Hematopoietic multipotent progenitor cell treated with erythropoietin and hydrocortisone succinate and interleukin-3 and kit ligand, for 15 days (in vitro differentiated cells): ENCODE data around the gene TBC1D19.

Experiments used
- DNase-seq: peaks from one replicate; pipeline ENCODE4 v3.0.0-alpha.2; 2015; ENCODE audit warnings: low spot score

TBC1D19 gene

DNA sequence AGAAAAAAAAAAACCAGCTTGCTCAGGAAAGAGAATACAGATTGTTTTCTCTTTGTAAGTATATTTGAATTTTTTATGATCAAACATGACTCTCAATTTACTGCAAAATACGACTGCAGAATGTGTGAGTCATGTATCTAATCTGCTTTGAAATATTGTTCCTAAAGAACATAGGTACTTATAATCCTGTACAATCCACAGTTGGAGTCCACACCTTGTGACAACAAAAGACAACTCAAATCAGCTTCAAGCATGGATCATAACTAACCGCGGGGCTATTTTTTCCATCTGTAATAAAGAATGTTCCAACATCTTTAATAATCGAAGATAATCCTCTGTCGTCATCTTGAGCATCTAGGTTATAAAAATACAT lies 198.9 kb downstream of the TBC1D19 start:
- DNase-seq = no peak

DNA sequence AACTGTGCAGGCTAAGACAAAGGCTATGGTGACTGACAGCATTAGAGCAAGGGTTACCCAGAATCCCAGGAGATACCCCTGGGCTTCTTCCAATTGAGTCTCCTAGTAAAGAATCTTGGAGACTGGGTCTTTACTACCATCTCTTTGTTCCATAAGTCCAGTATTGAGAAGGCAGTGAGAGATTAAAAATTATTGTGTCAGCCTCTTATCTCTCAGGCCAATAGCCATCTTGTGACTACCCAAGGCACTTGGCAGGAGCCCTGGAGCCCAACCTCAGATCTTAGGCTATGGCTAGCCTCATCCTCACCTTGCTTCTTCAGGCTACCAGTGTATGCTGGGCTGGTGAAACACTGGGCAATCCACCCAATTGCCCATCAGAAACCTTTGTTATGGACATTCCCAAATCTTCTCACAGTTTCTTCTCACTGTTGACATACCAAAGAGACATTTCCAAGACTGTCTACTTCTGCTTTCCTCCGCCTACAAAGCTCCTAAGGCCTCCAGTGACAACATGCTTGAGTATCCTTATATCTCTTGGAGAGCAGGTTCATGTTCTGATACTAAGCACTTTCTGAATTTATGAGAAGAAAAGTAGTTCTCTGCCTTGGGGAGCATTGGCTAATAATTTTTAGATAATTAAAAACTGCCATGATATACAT lies 200.5 kb downstream of the TBC1D19 start:
- no peak for DNase-seq

DNA sequence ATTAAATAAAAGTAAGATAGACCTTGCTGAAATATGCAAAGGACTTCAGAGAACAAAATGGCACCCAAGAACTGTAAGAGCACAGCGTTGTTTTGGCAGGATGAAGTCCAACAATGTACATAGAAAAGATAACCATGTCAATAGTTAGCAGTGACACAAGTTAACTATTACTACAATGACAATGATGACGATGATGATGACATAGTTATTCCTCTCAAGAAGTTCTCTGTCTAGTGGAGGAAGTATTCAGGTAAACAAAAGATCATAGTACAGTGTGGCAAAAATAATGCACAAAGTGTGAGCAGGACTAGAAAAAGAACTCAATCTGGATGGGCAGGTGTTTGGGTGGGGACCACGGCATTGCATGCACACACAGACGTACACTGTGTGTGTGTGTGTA lies 201.4 kb downstream of the TBC1D19 start:
- DNase-seq = no peak

DNA sequence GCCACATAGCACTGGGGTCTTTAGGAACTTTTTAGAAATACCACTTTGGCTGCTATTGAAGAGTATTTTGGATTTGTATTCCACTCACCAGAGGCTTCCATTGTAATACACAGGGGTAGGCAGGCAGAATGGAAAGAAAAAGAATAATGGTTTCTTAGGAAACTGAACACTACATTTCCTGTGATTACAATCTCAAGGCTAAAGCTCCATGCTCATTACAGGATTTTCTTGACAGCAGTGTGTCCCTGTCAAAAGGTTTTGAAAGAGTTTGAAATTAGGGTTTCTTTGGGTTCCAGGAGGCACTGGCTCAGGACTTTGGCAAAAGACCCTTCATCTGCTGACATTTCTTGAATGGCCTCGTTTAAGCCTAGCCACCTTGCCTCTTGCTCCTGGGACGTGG lies 201.9 kb downstream of the TBC1D19 start:
- DNase-seq = no peak

DNA sequence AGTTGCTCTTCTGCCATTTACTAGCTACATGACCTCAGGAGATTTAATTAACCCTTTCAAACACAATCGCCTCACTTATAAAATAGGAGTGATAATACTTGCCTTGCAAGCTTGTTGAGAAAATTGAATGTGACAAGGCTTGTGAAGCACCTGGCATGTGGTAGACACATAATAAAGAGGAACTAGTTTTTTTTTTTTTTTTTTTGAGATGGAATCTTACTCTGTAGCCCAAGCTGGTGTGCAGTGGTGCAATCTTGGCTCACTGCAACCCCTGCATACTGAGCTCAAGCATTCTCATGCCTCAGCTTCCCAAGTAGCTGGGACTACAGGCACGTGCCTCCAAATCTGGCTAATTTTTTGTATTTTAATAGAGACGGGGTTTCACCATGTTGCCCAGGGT lies 203.0 kb downstream of the TBC1D19 start:
- no peak for DNase-seq

DNA sequence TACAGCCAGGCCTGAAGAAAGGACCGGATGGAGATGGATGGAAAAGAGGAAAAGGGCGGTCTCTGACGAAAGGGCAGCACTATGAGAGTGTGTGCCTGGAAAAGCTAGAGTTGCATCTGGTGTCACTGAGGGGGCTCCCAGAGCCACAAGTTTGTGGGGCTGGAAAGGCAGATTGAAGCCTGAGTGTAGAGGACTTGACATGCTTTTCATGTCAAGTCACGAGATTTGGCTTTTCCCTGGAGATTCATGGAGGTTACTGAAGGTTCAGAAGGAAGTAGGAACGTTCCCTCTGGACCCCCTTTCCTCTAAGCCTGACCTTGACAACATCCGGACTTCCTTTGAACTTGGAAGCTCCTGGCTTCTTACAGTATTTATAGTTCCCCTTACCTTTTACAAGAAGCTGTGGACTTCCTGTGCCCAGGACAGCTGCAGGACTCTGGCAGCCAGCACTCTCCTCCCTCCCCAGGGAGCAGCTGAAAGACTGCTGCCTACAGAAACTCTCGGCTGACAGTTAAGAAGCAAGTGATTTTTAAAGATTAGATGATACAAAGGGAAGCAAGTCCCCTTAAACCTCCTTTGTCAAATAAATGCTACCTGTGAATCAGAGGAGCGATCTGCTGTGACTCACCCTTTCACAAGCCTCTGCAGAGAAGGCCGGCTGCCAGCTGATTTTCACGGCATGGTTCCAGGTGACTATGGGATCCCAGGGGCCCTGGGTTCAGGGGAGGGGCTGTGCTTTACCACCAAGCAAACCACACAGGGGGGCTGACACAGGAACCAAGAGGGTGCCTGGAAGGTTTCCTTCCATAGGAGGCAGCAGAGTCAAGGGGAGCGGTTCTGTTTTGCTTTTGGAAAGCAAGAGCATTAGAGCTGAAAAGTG lies 203.8 kb downstream of the TBC1D19 start:
- no peak for DNase-seq

DNA sequence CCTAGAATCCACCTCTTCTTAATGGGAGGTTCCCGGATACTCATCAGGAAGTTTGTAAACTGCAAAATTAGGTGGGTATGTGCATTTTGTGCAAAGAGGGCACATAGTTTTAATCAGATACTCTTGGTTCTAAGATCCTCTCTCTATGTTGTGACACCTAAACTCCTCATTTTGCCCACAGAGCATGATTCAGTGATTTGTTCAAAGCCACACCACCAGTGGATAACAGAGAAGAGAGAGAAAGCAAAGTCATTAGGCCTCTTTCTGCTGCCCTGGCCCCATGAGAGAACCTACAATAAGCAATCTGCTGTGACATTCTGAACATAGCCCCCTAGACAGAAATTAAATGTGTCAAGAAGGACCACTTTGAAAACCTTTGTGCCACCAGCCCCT lies 204.5 kb downstream of the TBC1D19 start:
- no peak for DNase-seq

DNA sequence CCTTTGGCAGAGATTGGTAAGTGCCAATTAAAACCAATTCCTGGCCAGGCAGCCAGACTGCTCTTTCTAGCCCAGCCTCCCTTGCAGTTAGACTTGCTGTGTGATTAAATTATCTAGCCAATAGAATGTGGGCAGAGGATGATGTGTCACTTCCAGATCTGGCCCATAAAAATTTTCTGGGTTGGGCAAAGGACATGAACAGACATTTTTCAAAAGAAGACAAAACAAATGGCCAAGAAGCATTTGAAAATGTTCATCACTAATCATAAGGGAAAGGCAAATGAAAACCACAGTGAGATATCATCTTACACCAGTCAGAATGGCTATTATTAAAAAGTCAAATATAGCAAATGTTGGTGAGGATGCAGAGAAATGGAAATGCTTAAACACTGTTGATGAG lies 205.3 kb downstream of the TBC1D19 start:
- DNase-seq = no peak

DNA sequence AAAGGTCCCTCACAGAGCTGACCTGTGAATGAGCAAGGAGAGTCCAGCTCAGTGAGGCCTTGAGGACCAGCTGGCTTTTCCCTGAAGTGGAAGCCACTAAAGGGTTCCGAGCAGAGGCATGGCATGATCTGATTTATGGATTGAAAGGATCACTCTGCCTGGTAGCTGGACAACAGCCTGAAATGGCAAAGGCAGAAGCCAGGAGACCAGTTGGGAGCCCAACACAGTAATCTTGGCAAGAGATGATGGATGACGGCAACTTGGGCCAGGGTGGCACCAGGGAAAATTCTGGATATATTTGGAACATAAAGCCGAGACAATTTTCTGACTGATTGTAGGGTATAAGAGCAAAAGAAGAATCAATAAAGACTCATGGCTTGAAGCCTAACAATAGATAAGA lies 207.5 kb downstream of the TBC1D19 start:
- no peak for DNase-seq

DNA sequence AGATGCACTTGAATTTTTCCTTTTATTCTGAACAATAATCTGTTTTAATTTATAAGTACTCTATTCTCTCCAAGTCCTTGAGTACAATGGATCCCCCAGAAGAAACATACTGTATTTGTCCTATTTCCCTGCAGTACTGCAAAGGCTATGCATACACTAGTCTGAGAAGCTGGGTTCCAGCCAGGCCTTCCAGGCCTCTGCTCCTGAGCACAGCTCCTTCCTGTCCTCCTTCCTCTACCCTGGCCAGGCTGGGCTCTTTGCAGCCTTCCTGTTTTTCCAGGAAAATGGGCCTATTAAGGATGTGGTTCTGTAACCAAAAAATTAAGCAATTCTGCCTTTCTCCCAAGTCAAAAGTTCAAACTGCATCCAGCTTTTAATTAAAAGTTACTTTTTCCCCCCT lies 208.8 kb downstream of the TBC1D19 start:
- DNase-seq = no peak

DNA sequence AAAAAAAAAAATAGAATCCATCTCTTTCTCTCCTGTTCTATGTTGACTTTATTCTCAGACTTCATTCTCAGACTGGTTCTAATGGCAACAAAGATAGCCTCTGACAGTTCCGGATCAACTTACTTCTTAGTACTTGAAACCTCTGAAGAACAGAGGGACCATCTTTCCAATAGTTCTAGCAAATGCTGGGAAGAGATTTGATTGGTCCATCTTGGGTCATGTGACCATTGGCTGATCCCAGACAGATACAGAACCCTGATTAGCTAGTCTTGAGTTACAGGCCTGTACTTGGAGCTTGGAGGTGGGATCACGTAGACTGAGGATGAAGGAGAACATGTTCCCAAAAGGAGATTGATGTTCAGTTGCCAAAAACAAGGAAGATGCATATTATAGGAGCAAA lies 209.9 kb downstream of the TBC1D19 start:
- DNase-seq = no peak

DNA sequence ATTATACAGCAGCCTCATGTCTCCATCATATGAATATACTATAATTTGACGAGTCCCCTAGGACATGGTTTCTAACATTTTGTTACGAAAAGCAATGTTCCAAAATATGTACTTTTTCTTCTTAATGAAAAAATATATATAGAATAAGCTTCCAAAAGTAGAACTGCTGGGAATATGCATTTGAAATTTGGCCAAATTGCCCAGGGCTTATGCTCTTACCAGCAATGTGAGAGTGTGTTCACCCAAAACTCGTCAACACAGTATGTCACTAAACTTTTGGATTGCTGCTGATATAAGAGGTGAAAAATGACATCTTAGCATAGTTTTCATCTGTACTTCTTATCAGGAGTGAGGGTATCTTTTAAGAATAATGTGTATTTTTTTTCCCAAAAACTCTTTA lies 212.2 kb downstream of the TBC1D19 start:
- DNase-seq = no peak

DNA sequence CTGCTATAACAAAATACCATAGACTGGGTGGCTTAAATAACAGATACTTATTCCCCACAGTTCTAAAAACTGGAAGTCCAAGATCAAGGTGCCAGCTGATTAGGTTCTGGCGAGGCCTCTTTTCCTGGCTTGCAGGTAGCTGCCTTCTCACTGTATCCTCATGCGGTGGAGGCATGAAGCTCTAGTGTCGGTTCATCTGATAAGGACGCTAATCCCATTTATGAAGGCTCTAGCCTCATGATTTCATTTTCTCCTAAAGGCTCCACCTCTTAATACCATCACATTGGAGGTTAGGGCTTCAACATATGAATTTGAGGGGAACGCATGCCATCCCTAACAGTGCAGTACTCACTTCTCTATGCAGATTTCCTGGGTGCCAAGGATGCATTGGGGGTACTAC lies 218.9 kb downstream of the TBC1D19 start:
- no peak for DNase-seq

DNA sequence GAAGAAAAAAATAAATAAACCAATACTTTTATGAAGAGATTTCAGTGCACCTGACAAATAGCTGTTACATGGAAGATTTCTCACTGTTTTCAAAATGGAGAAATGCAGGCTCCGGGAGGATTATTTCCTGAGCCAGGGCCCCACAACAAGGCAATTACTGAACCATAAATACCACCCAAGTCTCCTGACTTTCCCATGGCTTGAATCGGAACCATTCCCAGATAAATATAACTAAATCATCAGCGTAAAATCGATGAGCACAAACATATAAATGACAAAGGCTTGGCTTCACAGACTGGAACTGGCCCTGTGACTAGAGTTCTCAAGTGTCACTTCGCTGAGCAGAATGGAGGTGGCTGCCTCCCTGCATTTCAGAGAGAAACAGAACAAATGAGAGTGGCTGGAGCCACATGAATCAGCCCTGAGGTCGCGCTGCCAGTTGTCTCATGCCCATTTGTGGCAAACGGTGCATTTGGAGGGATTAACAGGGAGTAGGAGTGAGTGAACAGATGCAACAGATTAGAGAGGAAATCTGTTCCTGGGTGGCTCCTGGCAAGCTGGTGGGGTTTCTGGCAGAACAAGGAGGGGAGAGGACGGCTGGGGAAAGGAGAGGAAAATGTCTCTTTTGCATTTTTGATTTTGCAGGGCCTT lies 219.5 kb downstream of the TBC1D19 start:
- DNase-seq = no peak

DNA sequence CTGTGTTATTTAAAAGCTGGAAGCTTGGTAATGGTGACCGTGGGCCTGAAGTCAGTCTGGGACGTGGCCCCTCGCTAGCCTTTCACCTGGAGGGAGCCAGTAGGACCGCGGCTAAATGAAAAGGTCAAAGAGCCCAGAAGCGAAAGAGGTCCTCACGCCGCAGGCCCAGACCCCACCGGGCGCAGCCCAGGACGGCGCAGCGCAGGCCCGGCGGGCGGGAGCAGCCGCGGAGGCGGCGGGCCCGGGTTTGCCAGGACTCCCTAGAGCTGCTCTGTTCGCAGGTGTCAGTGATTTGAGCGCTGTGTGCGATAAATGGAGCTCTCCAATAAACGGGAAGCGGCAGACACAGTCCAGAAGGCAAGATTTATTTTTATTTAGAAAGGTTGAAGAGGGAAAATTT lies 220.6 kb downstream of the TBC1D19 start:
- no peak for DNase-seq

DNA sequence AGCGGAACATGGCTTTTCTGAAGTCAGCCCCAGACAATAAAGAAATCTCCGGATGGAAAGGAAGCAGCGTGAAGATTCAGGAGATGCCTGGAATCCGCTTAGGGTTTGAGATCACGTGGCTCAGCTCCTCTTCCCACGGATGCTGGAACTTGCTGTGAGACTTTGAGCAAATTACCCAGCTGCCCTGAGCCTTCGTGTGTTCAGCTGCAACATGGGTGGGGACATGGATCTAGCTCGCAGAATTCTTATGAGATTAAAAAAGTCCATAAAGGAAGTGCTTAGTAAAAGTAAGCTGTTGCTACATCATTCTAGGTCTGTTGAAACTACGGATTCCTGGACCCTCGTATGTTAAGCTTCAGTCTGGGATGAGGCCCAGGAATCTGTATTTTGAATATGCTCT lies 221.0 kb downstream of the TBC1D19 start:
- DNase-seq = no peak
